Natural killer cell (primary cell): ENCODE results near the gene COL6A2. TPM values are rescaled to one million over a fixed set of nuclear protein-coding genes. Genes with fewer than 3 reads are reported as not detected.

Source experiments
- ATAC-seq, 3 donors: fragments of 150-1000 bp in 2 of 3; fragments of 200-7000 bp in 1 of 3; cut with Tn5 transposase; 1 replicate in 1 of 3; 2 replicates in 2 of 3; pipeline ENCODE4 v1.10.0; 2021; ENCODE audit warnings: mild to moderate bottlenecking in 2 of 3, moderate library complexity in 2 of 3
- DNase-seq, 2 donors: peaks; one replicate each; pipeline versions ENCODE4 v3.0.0 to v3.0.0-alpha.2; 2013 to 2021; ENCODE audit warnings: mixed read lengths in 1 of 2
- H3K27ac ChIP-seq: one replicate; pipeline ENCODE4 v1.5.1; 2013; ENCODE audit warnings: mild to moderate bottlenecking, low read length
- H3K27me3 ChIP-seq: one replicate; pipeline ENCODE4 v1.6.1; 2013; ENCODE audit warnings: low read length; ENCODE audit not compliant: control insufficient read depth, insufficient read depth
- H3K36me3 ChIP-seq: one replicate; pipeline ENCODE4 v1.6.1; 2013; ENCODE audit warnings: low read length; ENCODE audit not compliant: control insufficient read depth, insufficient read depth
- H3K4me1 ChIP-seq: one replicate; pipeline ENCODE4 v1.6.1; 2013; ENCODE audit warnings: low read length; ENCODE audit not compliant: control insufficient read depth, insufficient read depth
- H3K4me3 ChIP-seq: one replicate; pipeline ENCODE4 v1.5.1; 2013; ENCODE audit warnings: low read length
- H3K9me3 ChIP-seq: one replicate; pipeline ENCODE4 v1.6.1; 2013; ENCODE audit warnings: low read length; ENCODE audit not compliant: control insufficient read depth, insufficient read depth
- H3K27ac Mint-ChIP-seq, 2 donors: one replicate each; pipeline ENCODE4 v1.8.0; 2022; ENCODE audit warnings: mild to moderate bottlenecking in 2 of 2, mixed read lengths in 2 of 2, moderate library complexity in 1 of 2
- H3K27me3 Mint-ChIP-seq, 2 donors: one replicate each; pipeline ENCODE4 v1.8.0; 2022; ENCODE audit warnings: low read depth in 2 of 2, mixed read lengths in 2 of 2
- H3K36me3 Mint-ChIP-seq: one replicate; pipeline ENCODE4 v1.8.0; 2022; ENCODE audit warnings: mixed read lengths
- H3K4me1 Mint-ChIP-seq, 2 donors: one replicate each; pipeline ENCODE4 v1.8.0; 2022; ENCODE audit warnings: mixed read lengths in 2 of 2
- H3K4me3 Mint-ChIP-seq: one replicate; pipeline ENCODE4 v1.8.0; 2022; ENCODE audit warnings: mild to moderate bottlenecking, moderate library complexity, mixed read lengths
- H3K9me3 Mint-ChIP-seq, 2 donors: one replicate each; pipeline ENCODE4 v1.8.0; 2022; ENCODE audit warnings: mixed read lengths in 2 of 2
- WGBS: methylation state at CpG from one replicate; pipeline ENCODE4 v1.1.7; 2013; ENCODE audit warnings: missing lambda C conversion rate; ENCODE audit not compliant: insufficient coverage; 5-methylcytosine and 5-hydroxymethylcytosine counted together
- intact Hi-C: fragments of 100-400 bp; cut with micrococcal nuclease; formaldehyde crosslinking; loops from one replicate; pipeline ENCODE4 v1.14.2; 2022
- total RNA-seq, 4 donors: library from RNA; stranded (reverse); fragments of 120-200 nt in 1 of 4; gene quantifications; one replicate each; pipeline versions ENCODE4 v1.2.3 to v1.2.4, GENCODE V29; 2013 to 2022
- TF ChIP-seq, protein P1 (sequence below): fragments of 200-600 bp; IDR thresholded peaks from one replicate; pipeline ENCODE4 v1.8.0; 2022; ENCODE audit warnings: antibody characterized with exemption

The COL6A2 gene
- total RNA-seq, 3 donors from 2014 or later (not counting 1 experiment from before 2014, with no cell fraction given) = 93.9 to 110 (median 97.2) TPM

GRCh38 chr21:46092026-46092764 lies 5.7 kb upstream of the COL6A2 start:
- Histone ChIP-seq H3K36me3 (no peaks in the 10 kb centered on the region), H3K27me3 (peaks cover 4% of the 10 kb centered on the region), H3K4me1 (peaks cover 28% of the 10 kb centered on the region), H3K27ac (no peak overlapping the region), H3K9me3 (peaks cover 5% of the 10 kb centered on the region), H3K4me3 (no peak overlapping the region)
- peaks cover 0 to 23% of the 10 kb centered on the region in 2 donors for H3K4me1 Mint-ChIP-seq
- WGBS = 89% methylated on average over 23 of the region's 23 CpGs
- TF ChIP-seq, protein P1, sequence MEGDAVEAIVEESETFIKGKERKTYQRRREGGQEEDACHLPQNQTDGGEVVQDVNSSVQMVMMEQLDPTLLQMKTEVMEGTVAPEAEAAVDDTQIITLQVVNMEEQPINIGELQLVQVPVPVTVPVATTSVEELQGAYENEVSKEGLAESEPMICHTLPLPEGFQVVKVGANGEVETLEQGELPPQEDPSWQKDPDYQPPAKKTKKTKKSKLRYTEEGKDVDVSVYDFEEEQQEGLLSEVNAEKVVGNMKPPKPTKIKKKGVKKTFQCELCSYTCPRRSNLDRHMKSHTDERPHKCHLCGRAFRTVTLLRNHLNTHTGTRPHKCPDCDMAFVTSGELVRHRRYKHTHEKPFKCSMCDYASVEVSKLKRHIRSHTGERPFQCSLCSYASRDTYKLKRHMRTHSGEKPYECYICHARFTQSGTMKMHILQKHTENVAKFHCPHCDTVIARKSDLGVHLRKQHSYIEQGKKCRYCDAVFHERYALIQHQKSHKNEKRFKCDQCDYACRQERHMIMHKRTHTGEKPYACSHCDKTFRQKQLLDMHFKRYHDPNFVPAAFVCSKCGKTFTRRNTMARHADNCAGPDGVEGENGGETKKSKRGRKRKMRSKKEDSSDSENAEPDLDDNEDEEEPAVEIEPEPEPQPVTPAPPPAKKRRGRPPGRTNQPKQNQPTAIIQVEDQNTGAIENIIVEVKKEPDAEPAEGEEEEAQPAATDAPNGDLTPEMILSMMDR = no peak
- H3K36me3 Mint-ChIP-seq = peaks cover 8% of the 10 kb centered on the region
- intact Hi-C loops = no loop called here
- no peak overlapping the region for H3K4me3 Mint-ChIP-seq
- ATAC-seq = no peak
- H3K27me3 Mint-ChIP-seq = peaks cover 11 to 12% of the 10 kb centered on the region in 2 donors
- peak overlapping the region in 1 of 2 donors; percentile 52 for H3K27ac Mint-ChIP-seq
- H3K9me3 Mint-ChIP-seq = peaks cover 8 to 13% of the 10 kb centered on the region in 2 donors
- DNase-seq = no peak

- no peaks in the 10 kb centered on the region for H3K36me3 ChIP-seq
- TF ChIP-seq, protein P1 = no peak
- Mint-ChIP-seq H3K36me3 (peaks cover 5% of the 10 kb centered on the region), H3K4me3 (no peak overlapping the region), H3K4me1 (peaks cover 0 to 23% of the 10 kb centered on the region in 2 donors), H3K27ac (no peak overlapping the region), H3K9me3 (peaks cover 8 to 13% of the 10 kb centered on the region in 2 donors), H3K27me3 (peaks cover 8 to 12% of the 10 kb centered on the region in 2 donors)
- H3K27ac ChIP-seq = no peak overlapping the region
- intact Hi-C loops = no loop called here
- H3K4me1 ChIP-seq = peaks cover 30% of the 10 kb centered on the region
- no peak for ATAC-seq
- peak in 1 of 2 donors; percentile 10 for DNase-seq
- no peak overlapping the region for H3K4me3 ChIP-seq
- H3K9me3 ChIP-seq = peaks cover 5% of the 10 kb centered on the region
- H3K27me3 ChIP-seq = peaks cover 4% of the 10 kb centered on the region
- 82% methylated on average over 11 of the region's 11 CpGs for WGBS
Measured at GRCh38 chr21:46092811-46093667, 4.9 kb upstream of the COL6A2 start.

DNA sequence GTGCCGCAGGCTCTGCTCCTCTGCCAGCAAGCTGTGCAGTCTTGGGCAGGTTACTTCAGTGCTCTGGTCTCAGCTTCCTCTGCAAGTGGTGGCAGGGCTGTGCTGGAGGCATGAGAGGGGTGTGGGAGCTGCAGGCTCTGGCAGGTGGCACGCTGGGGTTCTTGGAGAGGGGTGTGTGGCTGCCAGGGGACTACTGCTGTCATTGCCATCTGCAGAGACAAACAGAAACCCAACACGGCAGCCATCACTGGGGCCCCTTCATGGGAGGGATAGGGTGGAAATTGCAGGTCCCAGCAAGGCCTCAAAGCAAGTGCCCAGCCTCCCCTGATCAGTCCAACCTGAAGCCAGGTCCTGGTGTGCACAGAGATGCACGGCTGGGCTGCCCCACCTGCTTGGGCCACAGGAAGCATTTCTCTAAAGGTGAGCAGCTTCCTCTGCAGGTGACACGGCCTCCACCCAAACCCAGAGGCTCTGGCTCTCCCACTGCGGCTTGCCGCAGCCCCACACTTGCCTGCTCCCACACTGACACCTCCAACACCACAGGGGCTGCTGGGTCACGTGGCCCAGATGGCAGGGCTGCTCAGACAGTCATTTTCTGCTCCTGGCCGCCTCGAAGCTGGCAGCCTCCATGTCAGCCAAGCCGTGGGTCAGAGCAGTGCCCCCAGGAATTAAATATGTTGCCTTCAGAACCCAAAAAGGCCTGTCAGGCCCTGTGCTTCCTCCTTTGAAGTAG lies 4.1 kb upstream of the COL6A2 start:
- TF ChIP-seq, protein P1 = no peak
- ATAC-seq (peak in 2 of 3 donors; percentile 14 to 46), DNase-seq (peak; percentile 24 to 55)
- Mint-ChIP-seq H3K4me1 (peaks cover 0 to 23% of the 10 kb centered on the region in 2 donors), H3K27ac (peak overlapping the region in 1 of 2 donors; percentile 46), H3K36me3 (no peaks in the 10 kb centered on the region), H3K4me3 (no peak overlapping the region), H3K9me3 (peaks cover 7 to 8% of the 10 kb centered on the region in 2 donors), H3K27me3 (peaks cover under 1 to 9% of the 10 kb centered on the region in 2 donors)
- peaks cover 4% of the 10 kb centered on the region for H3K27me3 ChIP-seq
- 68% methylated on average over 11 of the region's 11 CpGs for WGBS
- intact Hi-C loops = no loop called here
- H3K4me3 ChIP-seq = no peak overlapping the region
- no peaks in the 10 kb centered on the region for H3K36me3 ChIP-seq
- no peak overlapping the region for H3K27ac ChIP-seq
- peaks cover 5% of the 10 kb centered on the region for H3K9me3 ChIP-seq
- H3K4me1 ChIP-seq = peaks cover 32% of the 10 kb centered on the region
